COLO829 (cell line): ENCODE measurements around the gene SLC38A2.

Experiments
- DNase-seq: peaks from one replicate; pipeline ENCODE4 v3.0.0; 2012; ENCODE audit warnings: low spot score

The SLC38A2 gene

GRCh38 chr12:46391630-46392029, 19.1 kb upstream of the SLC38A2 start:
- DNase-seq, result no peak

DNA sequence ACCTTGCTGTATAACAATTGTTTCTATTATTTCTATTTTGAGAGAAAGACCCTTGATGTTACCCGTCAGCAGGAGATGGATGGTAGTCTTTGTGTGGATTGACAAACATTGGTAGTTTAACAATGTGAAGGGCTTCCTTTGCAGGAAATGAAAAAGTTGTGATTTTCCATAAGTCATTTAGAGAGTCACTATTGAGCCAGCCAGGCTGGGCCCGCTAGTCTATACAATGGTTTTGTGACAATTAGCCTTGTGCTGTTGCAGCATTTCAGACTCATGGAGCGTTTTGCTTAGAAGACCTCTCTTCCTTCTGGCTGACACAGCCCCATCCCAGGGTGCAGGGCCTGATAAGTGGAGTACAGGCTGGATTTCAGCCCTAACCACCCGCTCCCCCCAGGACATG, 18.3 kb upstream of the SLC38A2 start:
- no peak for DNase-seq

DNA sequence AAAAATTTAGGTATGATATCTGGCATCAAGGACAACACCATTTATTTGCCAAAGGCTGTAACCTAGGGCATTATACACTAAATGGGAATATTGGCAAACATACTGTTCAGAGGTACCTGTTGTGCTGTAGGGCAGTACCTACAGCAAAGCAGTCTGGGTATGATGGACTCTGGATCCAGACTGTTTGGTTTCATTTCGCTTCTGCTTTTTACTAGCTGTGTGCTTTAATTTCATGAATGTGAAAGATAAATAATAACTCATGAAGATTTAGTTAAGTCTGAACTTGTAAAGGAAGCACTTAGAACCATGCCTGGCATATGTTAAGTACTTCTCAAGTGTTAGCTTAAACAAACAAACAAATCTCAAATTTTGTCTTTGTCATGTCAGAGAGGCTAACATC, 17.7 kb upstream of the SLC38A2 start:
- DNase-seq, result no peak

DNA sequence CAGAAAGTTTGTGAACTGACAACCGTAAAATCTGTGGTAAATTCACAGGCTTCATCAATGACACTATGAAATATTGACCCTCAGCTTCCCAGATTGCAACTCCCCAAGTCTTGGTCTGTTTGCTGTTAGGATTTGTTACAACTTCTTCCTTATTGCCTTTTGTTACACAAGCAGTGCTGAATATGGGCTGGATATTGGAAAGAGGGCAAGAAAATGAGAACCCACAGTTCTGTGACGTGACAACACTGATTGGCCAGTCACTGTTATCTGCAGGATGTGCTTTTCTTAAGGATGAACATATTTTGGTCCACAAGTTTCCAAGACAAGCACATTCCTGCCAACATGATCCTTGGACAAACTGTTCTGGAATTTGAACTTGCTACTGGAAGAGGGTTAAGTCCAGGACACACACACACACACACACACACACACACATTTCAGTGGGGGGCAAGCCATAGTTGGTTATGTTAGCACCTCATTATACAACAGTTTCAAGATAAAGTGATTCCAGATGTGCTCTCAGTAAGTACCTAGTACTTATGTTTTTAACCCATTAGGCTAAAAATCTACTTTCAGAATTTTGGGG, 16.6 kb upstream of the SLC38A2 start:
- DNase-seq, result no peak

GRCh38 chr12:46388427-46389021, 16.0 kb upstream of the SLC38A2 start:
- DNase-seq, result no peak

DNA sequence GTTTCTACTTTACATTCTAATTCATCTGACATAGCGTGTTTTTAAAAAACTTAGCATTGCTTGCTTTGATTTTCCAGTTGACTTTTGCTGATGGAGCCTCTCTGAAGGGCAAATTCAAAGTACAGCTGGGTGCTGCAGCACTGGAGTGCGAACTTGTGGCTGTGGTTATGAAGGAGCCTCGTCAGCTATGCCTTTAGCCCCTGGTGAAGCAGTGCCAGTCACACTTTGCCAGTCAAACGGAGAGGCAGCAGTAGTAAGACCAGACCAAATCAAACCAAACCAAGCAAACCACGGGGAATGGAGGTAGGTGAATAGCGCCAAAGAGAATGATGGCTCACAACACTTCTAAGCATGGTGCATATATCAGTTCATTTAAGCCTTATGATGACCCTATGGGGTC, 15.1 kb upstream of the SLC38A2 start:
- DNase-seq, result no peak

DNA sequence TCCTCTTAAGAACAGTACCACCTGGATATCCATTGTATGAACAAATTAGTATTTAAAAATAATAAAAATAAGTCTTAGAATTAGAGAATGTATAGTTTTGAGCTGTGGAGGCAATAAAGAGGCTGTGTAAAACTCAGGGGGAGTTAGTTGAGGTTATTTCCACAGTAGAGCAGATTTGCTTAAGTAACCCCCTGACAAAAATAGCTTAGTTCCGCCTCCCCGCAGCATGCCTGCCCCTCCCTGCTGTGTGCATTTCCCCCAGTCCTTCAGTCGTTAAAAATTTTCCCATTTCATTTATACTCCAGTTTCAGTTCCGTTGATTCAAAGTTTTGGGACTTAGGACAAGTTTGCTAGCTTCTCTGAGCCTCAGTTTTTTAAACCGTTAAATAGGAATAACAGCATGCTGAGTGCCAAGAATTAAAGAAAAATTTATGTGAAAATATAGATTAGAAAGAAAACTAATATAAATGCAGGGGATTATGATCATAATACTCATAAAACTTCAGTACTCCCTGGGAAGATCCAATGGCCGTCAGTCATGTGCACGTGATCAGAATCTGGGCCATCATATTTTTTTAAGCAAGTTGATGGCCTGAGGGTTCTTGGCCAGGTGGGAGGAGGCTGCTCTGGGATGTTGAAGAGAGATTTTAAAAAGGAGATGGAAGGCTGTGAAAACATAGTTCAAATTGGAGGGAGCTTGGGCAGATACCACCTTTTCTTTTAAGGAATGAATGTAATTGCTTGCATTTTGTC, 14.5 kb upstream of the SLC38A2 start:
- no peak for DNase-seq

DNA sequence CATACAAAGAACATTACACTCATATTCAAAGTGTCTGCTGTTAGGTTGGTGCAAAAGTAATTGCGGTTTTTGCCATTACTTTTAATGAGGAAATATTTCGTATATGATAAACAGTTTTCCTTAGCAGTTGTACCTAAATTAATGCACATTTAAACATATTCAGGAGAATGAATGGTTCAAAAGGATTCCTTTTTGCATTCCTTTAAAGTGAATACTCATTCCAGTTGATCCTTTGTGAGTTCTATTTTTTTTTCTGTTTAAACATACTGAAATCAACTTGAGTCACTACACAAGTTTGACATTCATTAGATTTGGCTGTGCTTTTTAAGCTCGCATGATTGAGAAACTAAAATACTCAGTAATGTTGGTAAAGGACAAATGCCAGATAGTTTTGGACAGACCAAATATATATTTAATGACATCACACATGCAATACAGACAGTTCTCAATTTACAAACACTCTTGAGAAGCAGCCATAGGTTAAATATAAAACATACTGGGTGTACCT, 13.8 kb upstream of the SLC38A2 start:
- no peak for DNase-seq

GRCh38 chr12:46385438-46385837, 12.9 kb upstream of the SLC38A2 start:
- DNase-seq, result no peak

DNA sequence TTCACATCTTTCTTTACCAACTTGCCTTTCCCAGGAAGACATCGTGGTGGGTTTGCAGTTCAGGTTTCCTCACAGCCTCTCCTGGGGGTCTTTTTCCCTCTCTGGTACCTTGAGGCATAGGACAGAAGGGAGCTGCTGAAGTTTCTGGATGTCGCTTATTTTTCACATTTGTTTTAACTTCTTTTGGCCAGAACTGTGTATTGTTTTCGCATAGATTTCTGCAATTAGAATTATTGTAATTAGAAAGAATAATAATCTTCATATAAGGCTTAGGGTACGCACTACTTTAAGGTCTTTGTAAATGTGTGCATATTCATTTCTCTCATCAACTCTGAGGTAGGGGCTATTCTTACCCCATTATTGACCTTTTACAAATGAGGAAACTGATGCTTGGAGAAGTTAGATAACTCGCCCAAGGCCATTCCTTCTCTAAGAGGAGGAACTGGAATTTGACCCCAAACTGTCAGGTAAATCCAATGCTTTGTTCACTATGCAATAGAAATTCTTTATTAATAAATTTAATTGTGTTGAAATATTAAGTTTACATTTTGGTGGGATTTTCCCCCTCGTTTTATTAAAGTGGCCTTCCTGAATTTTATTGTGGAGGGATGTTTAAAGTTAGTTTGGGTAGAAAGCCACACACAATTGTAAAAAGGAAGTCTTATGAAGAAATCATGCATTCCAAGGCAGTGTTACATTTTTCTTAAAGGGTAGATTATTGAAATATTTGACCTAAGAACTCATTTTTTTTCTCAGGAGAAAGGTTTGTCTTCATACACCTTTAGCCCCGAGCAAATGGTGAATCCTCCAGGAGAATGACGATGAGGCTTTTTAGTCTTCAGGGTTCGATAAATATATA, 12.1 kb upstream of the SLC38A2 start:
- no peak for DNase-seq

DNA sequence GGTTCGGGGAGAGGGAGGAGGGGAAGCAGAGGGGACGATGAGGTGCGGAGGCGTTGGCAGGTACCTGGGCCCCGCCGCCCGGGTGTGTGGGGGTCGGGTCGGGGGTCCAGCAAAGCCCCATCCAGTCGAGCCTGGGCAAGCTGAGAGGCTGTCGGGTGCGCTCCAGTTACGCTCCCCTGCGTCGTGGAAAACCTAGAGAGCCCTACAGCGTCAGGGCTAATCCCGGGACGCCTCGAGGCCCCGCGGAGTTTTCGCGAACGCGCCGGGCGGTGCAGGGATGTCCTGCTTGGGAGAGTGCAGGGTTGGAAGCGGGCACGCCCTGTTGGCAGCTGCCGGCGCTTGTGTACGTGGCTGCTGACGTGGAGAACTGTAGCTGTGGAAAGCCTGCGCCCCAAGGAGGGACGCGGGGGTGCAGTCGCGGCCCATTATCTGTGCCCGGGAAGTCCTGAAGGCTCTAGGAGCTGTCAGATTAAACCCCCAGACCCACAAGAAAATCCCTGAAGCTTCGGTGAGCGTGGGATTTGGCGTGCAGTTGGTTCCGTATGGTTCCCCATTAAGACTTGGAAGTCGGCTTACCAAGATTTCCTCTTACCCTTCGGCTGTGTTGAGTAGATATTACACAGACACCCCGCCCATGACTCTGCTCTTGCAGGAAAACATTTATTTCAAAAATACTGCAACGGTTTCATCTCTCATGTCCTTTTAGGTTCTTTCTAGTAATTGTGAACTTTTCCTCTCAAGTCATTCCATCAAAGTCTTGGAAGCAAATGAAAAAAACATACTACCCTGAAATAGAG, 11.3 kb upstream of the SLC38A2 start:
- no peak for DNase-seq

- DNase-seq, result peak; percentile 85
These were observed 10.5 kb upstream of the SLC38A2 start for GRCh38 chr12:46382964-46383653.

DNA sequence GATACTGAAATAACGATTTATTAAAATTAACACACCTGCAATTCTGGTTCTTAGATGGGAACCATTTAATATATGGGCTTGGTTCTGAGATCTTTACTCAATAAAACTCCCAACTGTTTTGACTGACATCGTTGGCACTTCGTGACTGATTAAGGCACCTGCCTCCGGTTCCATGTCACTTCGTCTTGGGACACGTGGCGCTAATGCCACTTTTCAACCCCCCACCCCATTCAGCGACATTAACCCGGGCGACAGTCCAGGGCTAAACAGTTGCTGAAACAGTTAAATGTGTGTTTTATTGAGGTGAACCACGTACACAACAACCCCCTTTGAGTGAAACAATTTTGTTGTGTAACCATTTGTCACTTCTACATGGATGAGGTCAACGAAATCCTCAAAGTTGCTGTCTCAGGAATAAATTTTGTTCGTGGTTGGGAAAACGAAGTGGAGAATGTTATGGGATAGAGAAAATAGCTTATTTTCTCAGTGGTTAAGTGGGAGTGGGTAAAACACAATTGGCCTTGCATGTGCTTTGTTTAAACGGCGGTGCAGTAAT, 9.9 kb upstream of the SLC38A2 start:
- DNase-seq, result no peak

- peak; percentile 59 for DNase-seq
These were observed 8.3 kb upstream of the SLC38A2 start for GRCh38 chr12:46380881-46381280.

- no peak for DNase-seq
These were observed 7.6 kb upstream of the SLC38A2 start for GRCh38 chr12:46380022-46380796.

GRCh38 chr12:46379352-46379751, 6.8 kb upstream of the SLC38A2 start:
- no peak for DNase-seq

DNA sequence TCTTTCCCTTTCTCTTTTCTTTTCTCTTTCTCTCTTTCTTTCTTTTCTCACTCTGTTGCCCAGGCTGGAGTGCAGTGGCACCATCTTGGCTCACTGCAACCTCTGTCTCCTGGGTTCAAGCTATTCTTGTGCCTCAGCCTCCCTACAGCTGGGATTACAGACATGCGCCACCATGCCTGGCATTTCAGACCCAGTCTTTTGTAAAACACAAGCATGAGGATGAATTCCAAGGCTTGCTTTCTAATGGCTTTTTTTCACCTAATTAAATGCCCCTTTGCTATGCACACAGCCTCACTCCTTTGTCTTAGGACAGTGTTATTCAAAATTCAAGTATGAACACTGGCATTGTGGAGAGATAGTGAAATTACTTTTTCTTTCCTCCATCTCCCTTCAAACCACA, 6.0 kb upstream of the SLC38A2 start:
- DNase-seq, result no peak

DNA sequence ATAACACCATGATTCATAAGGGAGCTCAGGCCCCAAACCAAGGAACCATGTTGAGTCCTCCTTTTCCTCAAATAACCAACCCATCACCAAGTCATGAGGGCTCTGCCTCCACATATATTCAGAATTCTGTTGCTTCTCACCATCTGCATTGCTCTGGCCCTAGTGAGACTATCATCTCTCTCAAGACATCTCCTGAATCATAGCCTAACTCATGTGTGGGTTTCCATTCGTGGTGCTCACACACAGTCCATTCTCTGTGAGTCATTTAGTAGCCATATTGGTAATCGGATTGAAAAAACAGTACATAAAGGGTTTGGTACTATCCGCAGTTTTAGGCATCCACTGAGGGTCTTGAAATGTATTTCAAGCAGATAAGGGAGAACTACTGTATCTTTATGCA, 5.1 kb upstream of the SLC38A2 start:
- DNase-seq, result no peak

- no peak for DNase-seq
These were observed 4.0 kb upstream of the SLC38A2 start for GRCh38 chr12:46376579-46376978.

DNA sequence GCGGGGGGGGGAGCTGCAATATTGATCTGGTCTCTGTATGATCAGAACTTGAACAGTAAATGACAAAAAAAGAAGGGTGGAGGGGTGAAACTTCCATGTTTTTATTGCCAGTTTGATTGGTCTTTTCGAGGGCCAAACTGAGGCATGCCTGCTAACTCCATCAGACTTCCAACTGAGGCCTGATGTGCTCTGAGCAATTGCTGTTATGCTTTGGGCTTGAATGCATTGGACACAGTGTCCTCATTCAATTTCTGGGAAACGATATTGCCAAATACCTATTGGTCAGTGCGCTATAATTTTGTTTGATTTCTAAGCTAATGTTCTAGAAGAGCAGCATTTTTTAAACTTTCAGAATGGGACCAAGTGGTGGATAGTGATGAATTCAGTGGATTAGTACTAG, 2.1 kb upstream of the SLC38A2 start:
- no peak for DNase-seq
